HUES48 (cell line): ENCODE data around the gene DCAF17.

Source experiments
- H3K27ac ChIP-seq: one replicate; pipeline ENCODE4 v1.7.0; 2013; ENCODE audit warnings: low read depth, low read length, inconsistent platforms
- H3K27me3 ChIP-seq: 2 replicates; pipeline ENCODE4 v1.6.1; 2013; ENCODE audit warnings: mild to moderate bottlenecking, low read length; ENCODE audit not compliant: control insufficient read depth, insufficient read depth
- H3K36me3 ChIP-seq: 2 replicates; pipeline ENCODE4 v1.6.1; 2013; ENCODE audit warnings: low read length; ENCODE audit not compliant: control insufficient read depth, insufficient read depth
- H3K4me1 ChIP-seq: 2 replicates; pipeline ENCODE4 v1.6.1; 2013; ENCODE audit warnings: mild to moderate bottlenecking, low read length; ENCODE audit not compliant: control insufficient read depth, insufficient read depth
- H3K4me3 ChIP-seq: 2 replicates; pipeline ENCODE4 v1.5.1; 2013; ENCODE audit warnings: mild to moderate bottlenecking, low read depth, low read length
- H3K9ac ChIP-seq: 2 replicates; pipeline ENCODE4 v1.6.1; 2013; ENCODE audit warnings: mild to moderate bottlenecking, low read depth, low read length, moderate library complexity
- H3K9me3 ChIP-seq: 2 replicates; pipeline ENCODE4 v1.6.1; 2013; ENCODE audit warnings: low read length; ENCODE audit not compliant: control insufficient read depth, insufficient read depth

DCAF17 gene

GRCh38 chr2:171401947-171402346 is 32.1 kb upstream of the DCAF17 start:
- H3K9me3 ChIP-seq: peaks cover 7% of the 10 kb centered on the region; the same call in 1 of the 2 replicates
- H3K27me3 ChIP-seq: no peaks in the 10 kb centered on the region
- peaks cover 11% of the 10 kb centered on the region for H3K4me1 ChIP-seq
- no peak overlapping the region for H3K9ac ChIP-seq
- no peak overlapping the region for H3K4me3 ChIP-seq
- H3K27ac ChIP-seq: no peak overlapping the region
- no peaks in the 10 kb centered on the region for H3K36me3 ChIP-seq

- peaks cover 7% of the 10 kb centered on the region; the same call in 1 of the 2 replicates for H3K9me3 ChIP-seq
- H3K27me3 ChIP-seq: no peaks in the 10 kb centered on the region
- no peak overlapping the region for H3K27ac ChIP-seq
- H3K4me3 ChIP-seq: no peak overlapping the region
- no peak overlapping the region for H3K9ac ChIP-seq
- H3K4me1 ChIP-seq: peaks cover 11% of the 10 kb centered on the region
- no peaks in the 10 kb centered on the region for H3K36me3 ChIP-seq
Measured at GRCh38 chr2:171402906-171403580, 31.0 kb upstream of the DCAF17 start.

DNA sequence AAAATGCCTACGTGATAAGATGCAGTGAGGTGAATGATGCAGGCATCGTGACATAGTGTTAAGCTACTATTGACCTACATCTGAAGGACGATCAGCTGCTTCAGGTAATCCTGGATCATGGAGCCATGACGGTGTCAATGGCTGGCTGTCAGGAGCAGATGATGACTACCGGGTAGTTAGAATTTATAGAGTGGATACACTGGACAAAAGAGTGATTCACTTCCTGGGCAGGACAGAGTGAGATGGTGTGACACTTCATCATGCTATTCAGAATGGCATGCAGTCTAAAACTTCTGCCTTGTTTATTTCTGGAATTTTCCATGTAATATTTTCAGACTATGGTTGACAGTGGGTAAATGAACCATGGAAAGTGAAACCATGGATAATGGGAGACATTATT is 29.8 kb upstream of the DCAF17 start:
- peaks cover 18% of the 10 kb centered on the region for H3K4me1 ChIP-seq
- no peak overlapping the region for H3K4me3 ChIP-seq
- no peak overlapping the region for H3K9ac ChIP-seq
- no peaks in the 10 kb centered on the region for H3K36me3 ChIP-seq
- no peaks in the 10 kb centered on the region for H3K27me3 ChIP-seq
- H3K9me3 ChIP-seq: peaks cover 7% of the 10 kb centered on the region; the same call in 1 of the 2 replicates
- H3K27ac ChIP-seq: no peak overlapping the region

GRCh38 chr2:171404719-171405118 is 29.3 kb upstream of the DCAF17 start:
- Histone ChIP-seq H3K4me1 (peaks cover 23% of the 10 kb centered on the region), H3K27ac (no peak overlapping the region), H3K36me3 (no peaks in the 10 kb centered on the region), H3K9me3 (peaks cover 7% of the 10 kb centered on the region; the same call in 1 of the 2 replicates), H3K27me3 (no peaks in the 10 kb centered on the region), H3K9ac (no peak overlapping the region), H3K4me3 (no peak overlapping the region)

GRCh38 chr2:171405546-171405945 is 28.5 kb upstream of the DCAF17 start:
- Histone ChIP-seq H3K4me3 (no peak overlapping the region), H3K27me3 (no peaks in the 10 kb centered on the region), H3K9ac (no peak overlapping the region), H3K9me3 (peaks cover 7% of the 10 kb centered on the region; the same call in 1 of the 2 replicates), H3K36me3 (no peaks in the 10 kb centered on the region), H3K27ac (no peak overlapping the region), H3K4me1 (peaks cover 28% of the 10 kb centered on the region)

DNA sequence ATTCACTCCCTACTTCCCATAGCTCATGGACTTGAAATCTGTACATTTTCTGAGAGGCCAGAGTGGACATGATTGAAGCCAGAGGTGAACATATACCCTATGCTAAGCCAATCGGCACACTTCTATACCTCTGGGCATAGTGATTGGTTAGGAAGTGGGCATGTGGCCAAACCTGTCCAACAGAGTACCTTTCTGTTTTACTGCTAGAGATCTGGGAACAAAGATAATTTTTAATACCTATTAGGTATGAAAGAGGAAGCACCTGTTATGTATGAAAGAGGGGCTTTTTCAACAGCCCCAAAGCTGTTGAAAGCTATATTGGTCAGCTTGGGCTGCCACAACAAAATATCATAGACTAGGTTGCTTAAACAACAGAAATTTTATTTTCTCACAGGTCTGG is 28.0 kb upstream of the DCAF17 start:
- Histone ChIP-seq H3K9me3 (peaks cover 7% of the 10 kb centered on the region; the same call in 1 of the 2 replicates), H3K9ac (no peak overlapping the region), H3K27me3 (no peaks in the 10 kb centered on the region), H3K36me3 (no peaks in the 10 kb centered on the region), H3K27ac (no peak overlapping the region), H3K4me1 (peaks cover 27% of the 10 kb centered on the region), H3K4me3 (no peak overlapping the region)

- Histone ChIP-seq H3K27me3 (no peaks in the 10 kb centered on the region), H3K9me3 (peaks cover 6% of the 10 kb centered on the region; the same call in 1 of the 2 replicates), H3K9ac (no peak overlapping the region), H3K27ac (no peak overlapping the region), H3K4me3 (no peak overlapping the region), H3K36me3 (no peaks in the 10 kb centered on the region), H3K4me1 (peaks cover 34% of the 10 kb centered on the region)
Measured at GRCh38 chr2:171407030-171407675, 26.9 kb upstream of the DCAF17 start.

DNA sequence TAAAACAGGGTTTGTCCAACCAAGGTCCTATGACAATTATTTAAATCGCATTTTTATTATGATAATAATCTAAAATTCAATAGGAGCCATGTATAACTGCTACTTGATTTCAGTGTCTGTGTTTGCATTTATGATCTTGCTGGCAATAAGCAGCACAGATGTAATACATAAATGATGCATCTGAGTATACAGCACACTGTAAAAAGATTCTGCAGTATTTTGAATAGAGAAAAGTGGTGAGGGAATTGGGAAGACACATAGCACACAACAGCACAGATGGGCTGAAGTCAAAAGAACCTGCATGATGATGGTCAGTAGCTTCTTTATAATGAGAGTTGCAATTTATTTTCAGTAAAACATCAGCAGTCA is 26.4 kb upstream of the DCAF17 start:
- Histone ChIP-seq H3K27ac (no peak overlapping the region), H3K9ac (no peak overlapping the region), H3K9me3 (peaks cover 1% of the 10 kb centered on the region; the same call in 1 of the 2 replicates), H3K4me3 (no peak overlapping the region), H3K36me3 (no peaks in the 10 kb centered on the region), H3K27me3 (no peaks in the 10 kb centered on the region), H3K4me1 (peaks cover 37% of the 10 kb centered on the region)

- H3K27me3 ChIP-seq: no peaks in the 10 kb centered on the region
- H3K4me3 ChIP-seq: peak overlapping the region; percentile 3
- H3K27ac ChIP-seq: peak overlapping the region; percentile 79
- H3K36me3 ChIP-seq: no peaks in the 10 kb centered on the region
- H3K4me1 ChIP-seq: peaks cover 37% of the 10 kb centered on the region
- H3K9me3 ChIP-seq: no peaks in the 10 kb centered on the region
- no peak overlapping the region for H3K9ac ChIP-seq
Measured at GRCh38 chr2:171409436-171409971, 24.5 kb upstream of the DCAF17 start.

DNA sequence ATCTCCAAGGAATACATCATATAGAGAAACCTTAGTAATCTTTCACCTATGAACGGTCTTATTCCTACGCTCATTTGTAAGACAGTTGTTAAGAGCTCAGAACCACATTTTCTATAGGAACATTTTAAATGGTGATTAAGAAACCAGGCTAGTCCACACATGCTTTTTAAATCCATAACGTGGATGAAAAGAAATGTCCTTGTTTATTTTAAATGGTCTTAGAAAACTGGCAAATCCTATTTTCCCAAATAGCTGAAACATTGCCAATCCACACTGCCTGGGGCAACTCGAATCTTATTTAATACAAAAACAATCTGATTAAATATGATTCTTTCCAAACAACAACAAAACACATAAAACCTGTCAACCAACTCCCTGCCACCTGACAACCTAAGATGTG is 23.9 kb upstream of the DCAF17 start:
- Histone ChIP-seq H3K27me3 (no peaks in the 10 kb centered on the region), H3K36me3 (no peaks in the 10 kb centered on the region), H3K9ac (no peak overlapping the region; the same call in 1 of the 2 replicates), H3K9me3 (no peaks in the 10 kb centered on the region), H3K27ac (peak overlapping the region; percentile 79), H3K4me1 (peaks cover 37% of the 10 kb centered on the region), H3K4me3 (no peak overlapping the region)

GRCh38 chr2:171410624-171411023 is 23.4 kb upstream of the DCAF17 start:
- Histone ChIP-seq H3K4me3 (no peak overlapping the region), H3K9me3 (no peaks in the 10 kb centered on the region), H3K27me3 (no peaks in the 10 kb centered on the region), H3K36me3 (no peaks in the 10 kb centered on the region), H3K9ac (no peak overlapping the region), H3K4me1 (peaks cover 37% of the 10 kb centered on the region), H3K27ac (peak overlapping the region; percentile 79)
